ENCODE measurements around the gene MRPL40.
"Not testable (repeated sequence)": the region's sequence is repeated elsewhere in the genome, so short reads cannot be mapped to it uniquely, and the experiment has no call there.

MRPL40 gene

GRCh38 chr22:19407649-19408606 lies 24.4 kb upstream of the MRPL40 start:
- no peak for DNase-seq

GRCh38 chr22:19410941-19411689 lies 21.2 kb upstream of the MRPL40 start:
- no peak for DNase-seq

GRCh38 chr22:19411690-19412045 lies 20.7 kb upstream of the MRPL40 start:
- DNase-seq: no peak

GRCh38 chr22:19412478-19412877 lies 19.9 kb upstream of the MRPL40 start:
- no peak for DNase-seq

- DNase-seq: no peak
Measured at GRCh38 chr22:19412923-19413322, 19.4 kb upstream of the MRPL40 start.

- no peak for DNase-seq
Measured at GRCh38 chr22:19419086-19419463, 13.3 kb upstream of the MRPL40 start.

GRCh38 chr22:19419464-19420178 lies 12.7 kb upstream of the MRPL40 start:
- DNase-seq: no peak

- no peak for DNase-seq
Measured at GRCh38 chr22:19420321-19420720, 12.0 kb upstream of the MRPL40 start.

GRCh38 chr22:19422440-19423301 lies 9.7 kb upstream of the MRPL40 start:
- DNase-seq: no peak

- no peak for DNase-seq
Measured at GRCh38 chr22:19424186-19424500, 8.2 kb upstream of the MRPL40 start.

GRCh38 chr22:19429950-19430889 lies 2.1 kb upstream of the MRPL40 start:
- DNase-seq: no peak

GRCh38 chr22:19430890-19431541 lies 1.3 kb upstream of the MRPL40 start:
- DNase-seq: no peak

- DNase-seq: no peak
Measured at GRCh38 chr22:19431649-19432132, 654 bp upstream of the MRPL40 start, which contains the start of gene HIRA. Gene HIRA (minus strand): TSS chr22:19431733. CDS start chr22:19431476, 257 bp downstream.

- no peak for DNase-seq
Measured at GRCh38 chr22:19434401-19434800, 2.1 kb downstream of the MRPL40 start.

GRCh38 chr22:19434829-19435580 lies 2.7 kb downstream of the MRPL40 start:
- no peak for DNase-seq

- not testable (repeated sequence) for DNase-seq
Measured at GRCh38 chr22:19436444-19437161, 4.3 kb downstream of the MRPL40 start.

- DNase-seq: no peak
Measured at GRCh38 chr22:19438298-19438697, 6.0 kb downstream of the MRPL40 start.

GRCh38 chr22:19440411-19441195 lies 8.3 kb downstream of the MRPL40 start:
- no peak for DNase-seq
